Gastrocnemius medialis (tissue), 4 donors: ENCODE measurements around the gene THSD4. TPM values are rescaled to one million over a fixed set of nuclear protein-coding genes. Genes with fewer than 3 reads are reported as not detected.

Source experiments
- ATAC-seq, 2 donors: fragments of 150-250 bp; one replicate each; pipeline ENCODE4 v1.9.1; 2016
- DNase-seq, 2 donors: peaks; one replicate each; pipeline ENCODE4 v3.0.0-alpha.2; 2019
- H3K27ac ChIP-seq, 4 donors: fragments of 200-600 bp; sonication (generic); 1 replicate in 1 of 4; 2 replicates in 3 of 4; pipeline ENCODE4 v1.5.1; 2016 to 2018; ENCODE audit warnings: mild to moderate bottlenecking in 2 of 4, moderate library complexity in 1 of 4
- H3K27me3 ChIP-seq, 3 donors: fragments of 200-600 bp; sonication (generic) in 2 of 3; 1 replicate in 1 of 3; 2 replicates in 2 of 3; pipeline versions ENCODE4 v1.5.1 to v1.6.0; 2016 to 2019; ENCODE audit warnings: mild to moderate bottlenecking in 1 of 3, moderate library complexity in 1 of 3
- H3K36me3 ChIP-seq, 2 donors: fragments of 200-600 bp; sonication (generic) in 1 of 2; one replicate each; pipeline ENCODE4 v1.5.1; 2017 to 2018
- H3K4me1 ChIP-seq, 2 donors: fragments of 200-600 bp; sonication (generic) in 1 of 2; one replicate each; pipeline ENCODE4 v1.5.1; 2016 to 2017; ENCODE audit warnings: mild to moderate bottlenecking in 2 of 2
- H3K4me3 ChIP-seq, 4 donors: fragments of 200-600 bp; sonication (generic) in 3 of 4; 1 replicate in 1 of 4; 2 replicates in 3 of 4; pipeline ENCODE4 v1.5.1; 2016 to 2019; ENCODE audit warnings: mild to moderate bottlenecking in 2 of 4
- H3K9me3 ChIP-seq, 3 donors: fragments of 200-600 bp; sonication (generic) in 2 of 3; 1 replicate in 1 of 3; 2 replicates in 2 of 3; pipeline ENCODE4 v1.5.1; 2016 to 2019
- POLR2A ChIP-seq, 2 donors: fragments of 450-650 bp; IDR thresholded peaks; one replicate each; pipeline ENCODE4 v1.6.1; 2017; ENCODE audit warnings: antibody characterized with exemption in 2 of 2, mild to moderate bottlenecking in 2 of 2, moderate library complexity in 2 of 2
- in situ Hi-C, 4 donors: fragments of 200-750 bp; cut with MboI; loops; one replicate each; pipeline versions ENCODE4 v1.15.0 to v1.8.0; 2017; ENCODE audit warnings: low sequenced_read_pairs in 4 of 4
- intact Hi-C: fragments of 100-400 bp; cut with DNase I; formaldehyde crosslinking; loops from one replicate; pipeline ENCODE4 v1.15.1; 2023; ENCODE audit warnings: low total_unique reads
- total RNA-seq, 4 donors: library from RNA; depleted of rRNA; stranded (reverse); fragments of >200 nt; gene quantifications; one replicate each; pipeline versions ENCODE4 v1.1.0 to v1.2.3, GENCODE V29; 2016
- TF ChIP-seq, protein P1 (sequence below), 5 experiments: fragments of 450-650 bp in 3 of 5; fragments of 200-600 bp in 2 of 5; sonication (generic) in 2 of 5; IDR thresholded peaks in 4 of 5; conservative IDR thresholded peaks in 1 of 5; 1 replicate in 4 of 5; 2 replicates in 1 of 5; pipeline ENCODE4 v1.5.1; 2016 to 2019; ENCODE audit warnings: antibody characterized with exemption in 5 of 5, mild to moderate bottlenecking in 3 of 5, moderate library complexity in 3 of 5

Gene THSD4
- total RNA-seq, 4 donors from 2014 or later = 0.35 to 3.1 (median 0.60) TPM

DNA sequence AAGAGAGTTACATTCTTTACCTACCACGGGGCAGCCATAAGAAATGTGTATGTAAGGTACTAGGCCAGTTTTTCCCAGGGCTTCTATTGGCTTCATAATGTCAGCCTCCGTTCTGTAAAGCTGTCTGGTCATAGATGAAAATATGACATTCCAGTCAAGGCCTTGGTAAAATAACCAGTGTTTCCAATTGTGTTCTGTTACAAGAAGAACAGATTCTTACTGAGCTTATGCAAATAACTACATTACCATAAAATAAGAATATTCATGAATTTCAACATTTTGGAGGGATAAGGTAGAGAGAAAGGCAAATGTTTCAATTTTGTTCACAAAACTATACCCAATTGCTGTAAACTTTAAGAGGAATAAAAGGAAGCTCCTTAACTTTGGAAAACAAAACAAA lies 315.5 kb downstream of the THSD4 start:
- no peaks in the 10 kb centered on the region for H3K27me3 ChIP-seq
- no peaks in the 10 kb centered on the region for H3K9me3 ChIP-seq
- no peaks in the 10 kb centered on the region for H3K36me3 ChIP-seq
- in situ Hi-C loops (loop anchor here in 1 of 4 donors (10.0 kb wide), 1 partner anchor 46 kb away; no protein-coding TSS in a partner anchor), intact Hi-C loops (loop anchor here (5.0 kb wide), 1 partner anchor 103 kb away; no protein-coding TSS in a partner anchor)
- DNase-seq (no peak), ATAC-seq (no peak)
- peak overlapping the region in 2 of 4 donors; percentile 49 to 72 for H3K27ac ChIP-seq
- TF ChIP-seq, protein P1, sequence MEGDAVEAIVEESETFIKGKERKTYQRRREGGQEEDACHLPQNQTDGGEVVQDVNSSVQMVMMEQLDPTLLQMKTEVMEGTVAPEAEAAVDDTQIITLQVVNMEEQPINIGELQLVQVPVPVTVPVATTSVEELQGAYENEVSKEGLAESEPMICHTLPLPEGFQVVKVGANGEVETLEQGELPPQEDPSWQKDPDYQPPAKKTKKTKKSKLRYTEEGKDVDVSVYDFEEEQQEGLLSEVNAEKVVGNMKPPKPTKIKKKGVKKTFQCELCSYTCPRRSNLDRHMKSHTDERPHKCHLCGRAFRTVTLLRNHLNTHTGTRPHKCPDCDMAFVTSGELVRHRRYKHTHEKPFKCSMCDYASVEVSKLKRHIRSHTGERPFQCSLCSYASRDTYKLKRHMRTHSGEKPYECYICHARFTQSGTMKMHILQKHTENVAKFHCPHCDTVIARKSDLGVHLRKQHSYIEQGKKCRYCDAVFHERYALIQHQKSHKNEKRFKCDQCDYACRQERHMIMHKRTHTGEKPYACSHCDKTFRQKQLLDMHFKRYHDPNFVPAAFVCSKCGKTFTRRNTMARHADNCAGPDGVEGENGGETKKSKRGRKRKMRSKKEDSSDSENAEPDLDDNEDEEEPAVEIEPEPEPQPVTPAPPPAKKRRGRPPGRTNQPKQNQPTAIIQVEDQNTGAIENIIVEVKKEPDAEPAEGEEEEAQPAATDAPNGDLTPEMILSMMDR (IDR thresholded peaks at IDR 0.05 in 4 of 5, conservative IDR thresholded peaks at IDR 0.05 in 1 of 5) = no peak
- no peak for TF ChIP-seq POLR2A (IDR thresholded peaks at IDR 0.05)
- H3K4me3 ChIP-seq = no peak overlapping the region
- peaks cover 14 to 23% of the 10 kb centered on the region in 2 donors for H3K4me1 ChIP-seq

DNA sequence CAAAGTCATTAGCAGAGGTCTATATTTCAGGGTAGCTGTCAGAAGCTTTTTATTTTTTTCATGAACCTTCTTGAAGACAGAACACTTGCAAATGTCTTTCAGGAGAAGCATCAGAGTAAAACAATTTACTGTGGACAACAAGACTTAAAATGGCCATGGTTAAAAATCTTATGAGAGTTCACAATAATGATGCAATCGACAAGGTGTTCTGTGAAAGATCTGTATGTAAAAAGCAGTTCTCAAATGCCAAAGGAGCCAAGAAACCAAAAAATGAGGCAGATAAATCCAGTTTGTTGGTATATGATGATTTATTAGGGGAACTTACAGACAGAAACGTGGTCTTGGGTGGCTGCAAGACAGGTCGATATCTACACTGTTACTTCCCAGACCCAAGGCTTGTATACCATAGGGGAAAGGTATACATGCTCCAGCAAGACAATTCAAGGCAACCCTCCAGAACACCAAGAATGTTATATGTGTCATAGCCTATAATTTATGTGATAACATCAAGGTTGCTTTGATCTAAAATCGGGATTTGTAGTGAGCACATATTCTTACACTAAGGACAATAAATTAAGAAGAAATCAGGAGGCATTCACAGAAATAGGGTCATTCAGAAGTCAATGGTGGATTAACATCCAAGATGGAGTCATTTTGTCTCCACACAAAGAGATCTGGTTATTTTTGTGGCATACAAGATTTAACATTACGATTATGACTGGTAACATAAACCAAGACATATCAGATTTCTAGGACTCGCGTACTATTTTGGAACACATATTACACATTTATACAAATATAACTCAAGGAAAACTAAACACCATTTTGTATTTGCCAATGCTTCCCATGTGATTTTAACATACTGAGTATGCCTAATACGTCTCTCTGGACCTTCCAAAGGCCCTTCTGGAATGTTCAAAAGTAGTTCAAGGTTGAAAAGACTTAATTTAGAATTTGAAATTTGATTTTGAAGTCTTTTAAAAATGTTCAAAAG lies 316.4 kb downstream of the THSD4 start:
- in situ Hi-C loops = loop anchor here in 1 of 4 donors (10.0 kb wide), 1 partner anchor 47 kb away; no protein-coding TSS in a partner anchor
- peak; percentile 86 to 93 for ATAC-seq
- no peak for TF ChIP-seq POLR2A (IDR thresholded peaks at IDR 0.05)
- TF ChIP-seq, protein P1 (IDR thresholded peaks at IDR 0.05 in 4 of 5, conservative IDR thresholded peaks at IDR 0.05 in 1 of 5) = no peak
- no peaks in the 10 kb centered on the region for H3K9me3 ChIP-seq
- no peaks in the 10 kb centered on the region for H3K36me3 ChIP-seq
- intact Hi-C loops = loop anchor here (5.0 kb wide), 1 partner anchor 104 kb away; no protein-coding TSS in a partner anchor
- H3K27me3 ChIP-seq = no peaks in the 10 kb centered on the region
- H3K4me1 ChIP-seq = peaks cover 14 to 23% of the 10 kb centered on the region in 2 donors
- no peak for DNase-seq
- H3K4me3 ChIP-seq = no peak overlapping the region
- H3K27ac ChIP-seq = peak overlapping the region; percentile 7 to 72 (median 48)

DNA sequence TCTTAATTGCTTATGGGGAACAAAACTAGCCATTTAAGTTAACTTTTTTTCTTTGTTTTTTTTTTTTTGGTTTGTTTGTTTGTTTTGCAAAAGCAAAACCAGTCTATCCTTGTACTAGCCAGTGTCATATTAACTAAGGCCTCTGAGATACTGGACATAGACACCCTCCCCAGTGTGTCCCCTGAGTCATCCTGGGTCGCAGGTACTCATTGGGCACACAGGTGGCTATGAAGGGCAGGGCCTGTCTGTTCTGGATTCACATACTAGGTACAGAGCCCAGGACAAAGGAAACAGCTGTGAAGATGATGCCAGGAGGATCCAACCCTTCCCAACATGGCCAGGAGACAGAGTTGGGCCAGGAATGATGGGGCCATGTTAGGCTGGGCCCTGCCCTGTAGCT lies 318.1 kb downstream of the THSD4 start:
- Histone ChIP-seq H3K27me3 (no peaks in the 10 kb centered on the region), H3K4me3 (no peak overlapping the region), H3K4me1 (peaks cover 14 to 23% of the 10 kb centered on the region in 2 donors), H3K9me3 (no peaks in the 10 kb centered on the region), H3K36me3 (no peaks in the 10 kb centered on the region), H3K27ac (no peak overlapping the region)
- intact Hi-C loops (loop anchor here (5.0 kb wide), 1 partner anchor 106 kb away; no protein-coding TSS in a partner anchor), in situ Hi-C loops (loop anchor here in 1 of 4 donors (10.0 kb wide), 1 partner anchor 49 kb away; no protein-coding TSS in a partner anchor)
- ATAC-seq (no peak), DNase-seq (no peak)
- TF ChIP-seq, protein P1 (IDR thresholded peaks at IDR 0.05 in 4 of 5, conservative IDR thresholded peaks at IDR 0.05 in 1 of 5) = no peak

DNA sequence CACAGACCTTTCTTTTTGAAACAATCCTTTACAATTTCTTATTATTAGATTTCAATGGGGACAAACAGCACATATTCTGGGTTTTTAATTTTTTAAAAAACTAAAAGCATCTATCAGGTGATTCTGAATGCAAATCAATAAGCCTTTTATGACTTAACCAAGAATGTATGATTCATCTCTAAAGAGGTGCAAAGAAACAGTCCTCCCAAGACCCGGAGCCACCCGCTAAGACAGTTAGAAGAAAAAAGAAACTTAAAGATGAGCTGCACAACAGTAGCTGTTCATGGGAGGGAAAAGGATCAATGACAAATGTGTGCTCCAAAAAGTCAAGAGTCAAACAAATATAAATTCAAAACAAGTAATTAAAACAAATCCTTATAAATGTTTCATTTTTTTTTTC lies 319.5 kb downstream of the THSD4 start:
- Histone ChIP-seq H3K9me3 (no peaks in the 10 kb centered on the region), H3K4me3 (no peak overlapping the region), H3K27ac (no peak overlapping the region), H3K27me3 (no peaks in the 10 kb centered on the region), H3K4me1 (peaks cover 14 to 23% of the 10 kb centered on the region in 2 donors), H3K36me3 (no peaks in the 10 kb centered on the region)
- in situ Hi-C loops = loop anchor here in 1 of 4 donors (10.0 kb wide), 1 partner anchor 50 kb away; no protein-coding TSS in a partner anchor
- TF ChIP-seq, protein P1 (IDR thresholded peaks at IDR 0.05 in 4 of 5, conservative IDR thresholded peaks at IDR 0.05 in 1 of 5) = no peak
- TF ChIP-seq POLR2A (IDR thresholded peaks at IDR 0.05) = no peak
- intact Hi-C loops = loop anchor here (5.0 kb wide), 1 partner anchor 107 kb away; no protein-coding TSS in a partner anchor
- DNase-seq = no peak
- ATAC-seq = no peak
